PC-9 (cell line): ENCODE results near the gene PRKD1. TPM values are rescaled to one million over a fixed set of nuclear protein-coding genes. Genes with fewer than 3 reads are reported as not detected.
"Not testable (repeated sequence)": the region's sequence is repeated elsewhere in the genome, so short reads cannot be mapped to it uniquely, and the experiment has no call there.

Source experiments
- BruUV-seq: library from RNA; stranded (reverse); fragments of 400-500 nt; replicated peaks from 2 replicates; lab custom pipeline; 2021; lab: Mats Ljungman, UMichigan
- CTCF ChIA-PET: fragments of 300-600 bp; sonication (Branson Sonifier 250); formaldehyde crosslinking; loops from one replicate; lab custom pipeline; 2022; ENCODE audit warnings: antibody characterized with exemption; lab: Charles Lee
- POLR2A ChIA-PET: fragments of 300-600 bp; sonication (Branson Sonifier 250); formaldehyde crosslinking; loops from one replicate; lab custom pipeline; 2022; ENCODE audit warnings: antibody characterized with exemption; ENCODE audit not compliant: unreplicated experiment; lab: Charles Lee
- DNase-seq, 2 experiments: peaks; one replicate each; pipeline versions ENCODE4 v3.0.0 to v3.0.0-alpha.2; 2015 to 2022; ENCODE audit warnings: mixed read lengths in 1 of 2
- H2AFZ ChIP-seq: fragments of 200-600 bp; sonication (generic); 2 replicates; pipeline ENCODE4 v1.8.1; 2017; ENCODE audit warnings: antibody characterized with exemption
- H3F3A ChIP-seq: fragments of 200-600 bp; sonication (generic); 2 replicates; pipeline ENCODE4 v1.8.1; 2017; ENCODE audit warnings: antibody characterized with exemption, mild to moderate bottlenecking, low read depth; ENCODE audit not compliant: insufficient read depth
- H3K27ac ChIP-seq: fragments of 200-600 bp; sonication (generic); 2 replicates; pipeline ENCODE4 v1.6.1; 2016; ENCODE audit warnings: mixed run types
- H3K27me3 ChIP-seq: fragments of 200-600 bp; sonication (generic); 2 replicates; pipeline ENCODE4 v1.6.1; 2016; ENCODE audit warnings: low read depth, mixed run types; ENCODE audit not compliant: insufficient read depth
- H3K36me3 ChIP-seq: fragments of 200-600 bp; sonication (generic); 2 replicates; pipeline ENCODE4 v1.6.1; 2016; ENCODE audit warnings: low read depth, mixed run types
- H3K4me1 ChIP-seq: fragments of 200-600 bp; sonication (generic); replicated peaks from 2 replicates; pipeline ENCODE4 v1.6.1; 2016; ENCODE audit warnings: mixed run types; ENCODE audit not compliant: insufficient read depth
- H3K4me2 ChIP-seq: fragments of 200-600 bp; sonication (generic); 2 replicates; pipeline ENCODE4 v1.6.1; 2017; ENCODE audit warnings: mixed run types
- H3K4me3 ChIP-seq: fragments of 200-600 bp; sonication (generic); 2 replicates; pipeline ENCODE4 v1.6.1; 2016; ENCODE audit warnings: mixed run types
- H3K79me2 ChIP-seq: fragments of 200-600 bp; sonication (generic); 2 replicates; pipeline ENCODE4 v1.6.1; 2017; ENCODE audit warnings: low read depth, mixed run types
- H3K9me2 ChIP-seq: fragments of 200-600 bp; sonication (generic); 2 replicates; pipeline ENCODE4 v1.8.1; 2017; ENCODE audit warnings: mild to moderate bottlenecking; ENCODE audit not compliant: insufficient read depth
- H3K9me3 ChIP-seq: fragments of 200-600 bp; sonication (generic); 2 replicates; pipeline ENCODE4 v1.8.1; 2016; ENCODE audit warnings: low read depth; ENCODE audit not compliant: insufficient read depth
- H4K20me1 ChIP-seq: fragments of 200-600 bp; sonication (generic); 2 replicates; pipeline ENCODE4 v1.8.1; 2017; ENCODE audit not compliant: insufficient read depth
- EZH2 ChIP-seq: fragments of 200-600 bp; sonication (generic); IDR thresholded peaks from 2 replicates; pipeline ENCODE4 v1.8.0; 2017; ENCODE audit warnings: antibody characterized with exemption, low read depth
- intact Hi-C: fragments of 100-400 bp; cut with micrococcal nuclease; formaldehyde crosslinking; loops from one replicate; pipeline ENCODE4 v1.10.0; 2022; ENCODE audit not compliant: unreplicated experiment
- total RNA-seq: library from RNA; stranded (reverse); gene quantifications from 2 replicates; pipeline ENCODE4 v1.2.3, GENCODE V29; 2021
- TF ChIP-seq, protein P1 (sequence below): fragments of 200-600 bp; sonication (generic); conservative IDR thresholded peaks from 2 replicates; pipeline ENCODE4 v1.6.1; 2017; ENCODE audit warnings: mixed run types, antibody characterized with exemption, mild to moderate bottlenecking, moderate library complexity

Gene PRKD1
- total RNA-seq, 1 experiment from 2014 or later: 0.98 TPM

- no peaks in the 10 kb centered on the region for H3K27me3 ChIP-seq
- ChIA-PET CTCF (no interaction called here), POLR2A (no interaction called here)
- H3K36me3 ChIP-seq: no peaks in the 10 kb centered on the region
- no peaks in the 10 kb centered on the region for H3K79me2 ChIP-seq
- no peak overlapping the region for H3K4me3 ChIP-seq
- no peak overlapping the region for H3K27ac ChIP-seq
- no peaks in the 10 kb centered on the region for H3F3A ChIP-seq
- no peaks in the 10 kb centered on the region for H3K9me3 ChIP-seq
- H3K9me2 ChIP-seq: no peaks in the 10 kb centered on the region
- BruUV-seq: no TSS peak
- intact Hi-C loops: no loop called here
- no peaks in the 10 kb centered on the region for H3K4me1 ChIP-seq
- no peak for TF ChIP-seq EZH2
- TF ChIP-seq, protein P1, sequence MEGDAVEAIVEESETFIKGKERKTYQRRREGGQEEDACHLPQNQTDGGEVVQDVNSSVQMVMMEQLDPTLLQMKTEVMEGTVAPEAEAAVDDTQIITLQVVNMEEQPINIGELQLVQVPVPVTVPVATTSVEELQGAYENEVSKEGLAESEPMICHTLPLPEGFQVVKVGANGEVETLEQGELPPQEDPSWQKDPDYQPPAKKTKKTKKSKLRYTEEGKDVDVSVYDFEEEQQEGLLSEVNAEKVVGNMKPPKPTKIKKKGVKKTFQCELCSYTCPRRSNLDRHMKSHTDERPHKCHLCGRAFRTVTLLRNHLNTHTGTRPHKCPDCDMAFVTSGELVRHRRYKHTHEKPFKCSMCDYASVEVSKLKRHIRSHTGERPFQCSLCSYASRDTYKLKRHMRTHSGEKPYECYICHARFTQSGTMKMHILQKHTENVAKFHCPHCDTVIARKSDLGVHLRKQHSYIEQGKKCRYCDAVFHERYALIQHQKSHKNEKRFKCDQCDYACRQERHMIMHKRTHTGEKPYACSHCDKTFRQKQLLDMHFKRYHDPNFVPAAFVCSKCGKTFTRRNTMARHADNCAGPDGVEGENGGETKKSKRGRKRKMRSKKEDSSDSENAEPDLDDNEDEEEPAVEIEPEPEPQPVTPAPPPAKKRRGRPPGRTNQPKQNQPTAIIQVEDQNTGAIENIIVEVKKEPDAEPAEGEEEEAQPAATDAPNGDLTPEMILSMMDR: no peak
- DNase-seq: no peak
- no peaks in the 10 kb centered on the region for H4K20me1 ChIP-seq
- no peak overlapping the region for H3K4me2 ChIP-seq
- H2AFZ ChIP-seq: no peak overlapping the region
Observed at GRCh38 chr14:29842228-29842627, 85.4 kb downstream of the PRKD1 start.

GRCh38 chr14:29840369-29840892 lies 87.2 kb downstream of the PRKD1 start:
- H3K27me3 ChIP-seq, H3F3A ChIP-seq, H3K4me3 ChIP-seq, H3K9me3 ChIP-seq, H3K4me1 ChIP-seq, H3K79me2 ChIP-seq, H3K27ac ChIP-seq, BruUV-seq, DNase-seq, intact Hi-C loops, H2AFZ ChIP-seq, H3K36me3 ChIP-seq, H4K20me1 ChIP-seq, POLR2A ChIA-PET, H3K9me2 ChIP-seq, H3K4me2 ChIP-seq, CTCF ChIA-PET: not testable (repeated sequence)

DNA sequence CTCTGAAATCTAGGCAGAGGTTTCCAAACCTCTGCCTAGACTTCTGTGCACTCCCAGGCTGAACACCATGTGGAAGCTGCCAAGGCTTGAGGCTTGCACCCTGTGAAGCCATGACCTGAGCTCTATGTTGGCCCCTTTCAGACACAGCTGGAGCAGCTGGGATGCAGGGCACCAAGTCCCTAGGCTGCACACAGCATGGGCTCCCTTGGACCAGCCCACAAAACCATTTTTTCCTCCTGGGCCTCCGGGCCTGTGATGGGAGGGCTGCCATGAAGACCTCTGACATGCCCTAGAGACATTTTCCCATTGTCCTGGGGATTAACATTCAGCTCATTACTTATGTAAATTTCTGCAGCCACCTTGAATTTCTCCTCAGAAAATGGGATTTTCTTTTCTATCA lies 88.0 kb downstream of the PRKD1 start:
- H4K20me1 ChIP-seq, BruUV-seq, H2AFZ ChIP-seq, POLR2A ChIA-PET, intact Hi-C loops, CTCF ChIA-PET, H3K9me2 ChIP-seq, H3K4me2 ChIP-seq, H3K27me3 ChIP-seq, H3K9me3 ChIP-seq, H3F3A ChIP-seq, H3K4me1 ChIP-seq, DNase-seq, H3K4me3 ChIP-seq, H3K36me3 ChIP-seq, H3K27ac ChIP-seq, H3K79me2 ChIP-seq: not testable (repeated sequence)

DNA sequence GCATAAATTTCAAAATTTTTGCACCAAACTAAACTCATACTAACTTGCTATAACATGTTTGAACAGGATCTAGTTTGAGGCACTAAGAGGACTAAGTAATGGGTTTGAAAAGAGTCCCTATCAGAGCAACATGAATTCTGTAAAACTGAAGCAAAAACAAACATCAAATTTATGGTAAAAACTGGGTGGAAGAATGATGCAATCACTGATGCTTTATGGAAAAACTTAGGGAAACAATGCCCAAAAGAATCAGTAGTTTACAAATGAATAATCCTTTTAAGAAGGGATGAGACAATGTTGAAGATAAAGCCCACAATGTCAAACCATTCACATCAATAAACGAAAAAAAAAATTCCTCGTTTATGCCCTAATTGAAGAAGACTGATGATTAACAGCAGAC lies 88.9 kb downstream of the PRKD1 start:
- intact Hi-C loops: no loop called here
- no peak overlapping the region for H3K27ac ChIP-seq
- H3K79me2 ChIP-seq: no peaks in the 10 kb centered on the region
- DNase-seq: no peak
- H3K9me3 ChIP-seq: no peaks in the 10 kb centered on the region
- no peaks in the 10 kb centered on the region for H3F3A ChIP-seq
- H3K9me2 ChIP-seq: no peaks in the 10 kb centered on the region
- TF ChIP-seq, protein P1: no peak
- no peak for TF ChIP-seq EZH2
- H3K4me1 ChIP-seq: no peaks in the 10 kb centered on the region
- H3K27me3 ChIP-seq: no peaks in the 10 kb centered on the region
- BruUV-seq: no TSS peak
- POLR2A ChIA-PET: no interaction called here
- H2AFZ ChIP-seq: no peak overlapping the region
- no peak overlapping the region for H3K4me2 ChIP-seq
- H3K36me3 ChIP-seq: no peaks in the 10 kb centered on the region
- no peaks in the 10 kb centered on the region for H4K20me1 ChIP-seq
- no peak overlapping the region for H3K4me3 ChIP-seq
- CTCF ChIA-PET: no interaction called here
